MCF 10A (cell line): ENCODE measurements around the gene NID1. TPM values are rescaled to one million over a fixed set of nuclear protein-coding genes. Genes with fewer than 3 reads are reported as not detected.

ENCODE experiments used
- BruUV-seq: library from RNA; stranded (reverse); fragments of 400-500 nt; replicated peaks from 2 replicates; lab custom pipeline; 2021; lab: Mats Ljungman, UMichigan
- CTCF ChIA-PET: fragments of 300-600 bp; sonication (Branson Sonifier 250); formaldehyde crosslinking; extraction: SDS; loops from one replicate; lab custom pipeline; 2021; ENCODE audit warnings: antibody characterized with exemption, inconsistent platforms; lab: Yijun Ruan, JAX
- POLR2A ChIA-PET: fragments of 300-600, 350-650 bp; sonication (Branson Sonifier 250); formaldehyde crosslinking; extraction: SDS; loops from one replicate; lab custom pipeline; 2020; ENCODE audit warnings: antibody characterized with exemption, inconsistent platforms; lab: Yijun Ruan, JAX
- DNase-seq: peaks from one replicate; pipeline ENCODE4 v3.0.0-alpha.2; 2018; ENCODE audit not compliant: unreplicated experiment
- H3K27ac Mint-ChIP-seq: one replicate; pipeline ENCODE4 v1.8.0; 2022; ENCODE audit warnings: mild to moderate bottlenecking, low read depth, mixed read lengths; ENCODE audit not compliant: unreplicated experiment
- H3K27me3 Mint-ChIP-seq: one replicate; pipeline ENCODE4 v1.8.0; 2022; ENCODE audit warnings: mixed read lengths; ENCODE audit not compliant: insufficient read depth, unreplicated experiment
- H3K36me3 Mint-ChIP-seq: one replicate; pipeline ENCODE4 v1.8.0; 2022; ENCODE audit warnings: mild to moderate bottlenecking, moderate library complexity, mixed read lengths; ENCODE audit not compliant: insufficient read depth, unreplicated experiment
- H3K4me1 Mint-ChIP-seq: one replicate; pipeline ENCODE4 v1.8.0; 2022; ENCODE audit warnings: mixed read lengths; ENCODE audit not compliant: insufficient read depth, unreplicated experiment
- H3K4me3 Mint-ChIP-seq: one replicate; pipeline ENCODE4 v1.8.0; 2022; ENCODE audit warnings: mild to moderate bottlenecking, moderate library complexity, mixed read lengths; ENCODE audit not compliant: unreplicated experiment
- H3K9me3 Mint-ChIP-seq: one replicate; pipeline ENCODE4 v1.8.0; 2022; ENCODE audit warnings: mixed read lengths; ENCODE audit not compliant: unreplicated experiment
- intact Hi-C: fragments of 100-400 bp; cut with micrococcal nuclease; formaldehyde crosslinking; loops from 2 replicates; pipeline ENCODE4 v1.14.1; 2022
- total RNA-seq: library from RNA; stranded (reverse); gene quantifications from 2 replicates; pipeline ENCODE4 v1.2.3, GENCODE V29; 2022
- TF ChIP-seq, protein P1 (sequence below): fragments of 200-600 bp; IDR thresholded peaks from one replicate; pipeline ENCODE4 v1.8.0; 2022; ENCODE audit warnings: antibody characterized with exemption, mild to moderate bottlenecking; ENCODE audit not compliant: unreplicated experiment

The NID1 gene
- total RNA-seq, 1 experiment from 2014 or later: 0.16 TPM

DNA sequence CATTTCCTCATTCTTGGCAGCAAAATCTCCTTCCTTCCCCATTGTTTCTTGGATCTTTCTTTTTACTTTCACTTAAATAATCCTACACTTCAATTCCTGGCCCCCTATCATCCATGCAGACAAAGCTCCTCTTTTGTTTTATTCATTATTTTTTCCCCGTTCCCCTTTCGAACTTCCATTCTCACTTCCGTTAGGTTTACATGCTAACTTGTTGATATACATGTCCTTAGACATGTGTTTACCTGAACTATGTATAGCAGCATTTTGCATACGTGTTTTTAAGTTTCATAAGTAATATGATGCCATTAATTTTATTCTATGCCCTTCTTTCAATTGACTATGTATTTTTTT, 131.1 kb downstream of the NID1 start:
- H3K4me3 Mint-ChIP-seq: peak overlapping the region; percentile 18
- intact Hi-C loops: no loop called here
- POLR2A ChIA-PET: interaction anchor here (0.7 to 9.1 kb wide), 19 partner anchors 8 to 429 kb away, joined by 3 to 308 read pairs (median 8); partner anchors contain the start of genes B3GALNT2 and LYST
- no TSS peak for BruUV-seq
- peaks cover 53% of the 10 kb centered on the region for H3K4me1 Mint-ChIP-seq
- H3K36me3 Mint-ChIP-seq: no peaks in the 10 kb centered on the region
- DNase-seq: no peak
- H3K27ac Mint-ChIP-seq: peak overlapping the region; percentile 52
- TF ChIP-seq, protein P1, sequence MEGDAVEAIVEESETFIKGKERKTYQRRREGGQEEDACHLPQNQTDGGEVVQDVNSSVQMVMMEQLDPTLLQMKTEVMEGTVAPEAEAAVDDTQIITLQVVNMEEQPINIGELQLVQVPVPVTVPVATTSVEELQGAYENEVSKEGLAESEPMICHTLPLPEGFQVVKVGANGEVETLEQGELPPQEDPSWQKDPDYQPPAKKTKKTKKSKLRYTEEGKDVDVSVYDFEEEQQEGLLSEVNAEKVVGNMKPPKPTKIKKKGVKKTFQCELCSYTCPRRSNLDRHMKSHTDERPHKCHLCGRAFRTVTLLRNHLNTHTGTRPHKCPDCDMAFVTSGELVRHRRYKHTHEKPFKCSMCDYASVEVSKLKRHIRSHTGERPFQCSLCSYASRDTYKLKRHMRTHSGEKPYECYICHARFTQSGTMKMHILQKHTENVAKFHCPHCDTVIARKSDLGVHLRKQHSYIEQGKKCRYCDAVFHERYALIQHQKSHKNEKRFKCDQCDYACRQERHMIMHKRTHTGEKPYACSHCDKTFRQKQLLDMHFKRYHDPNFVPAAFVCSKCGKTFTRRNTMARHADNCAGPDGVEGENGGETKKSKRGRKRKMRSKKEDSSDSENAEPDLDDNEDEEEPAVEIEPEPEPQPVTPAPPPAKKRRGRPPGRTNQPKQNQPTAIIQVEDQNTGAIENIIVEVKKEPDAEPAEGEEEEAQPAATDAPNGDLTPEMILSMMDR: no peak
- CTCF ChIA-PET: interaction anchor here (0.5 to 7.8 kb wide), 16 partner anchors 8 to 420 kb away, joined by 3 to 112 read pairs (median 4); partner anchors contain the start of gene LYST
- H3K9me3 Mint-ChIP-seq: no peaks in the 10 kb centered on the region
- H3K27me3 Mint-ChIP-seq: no peaks in the 10 kb centered on the region

DNA sequence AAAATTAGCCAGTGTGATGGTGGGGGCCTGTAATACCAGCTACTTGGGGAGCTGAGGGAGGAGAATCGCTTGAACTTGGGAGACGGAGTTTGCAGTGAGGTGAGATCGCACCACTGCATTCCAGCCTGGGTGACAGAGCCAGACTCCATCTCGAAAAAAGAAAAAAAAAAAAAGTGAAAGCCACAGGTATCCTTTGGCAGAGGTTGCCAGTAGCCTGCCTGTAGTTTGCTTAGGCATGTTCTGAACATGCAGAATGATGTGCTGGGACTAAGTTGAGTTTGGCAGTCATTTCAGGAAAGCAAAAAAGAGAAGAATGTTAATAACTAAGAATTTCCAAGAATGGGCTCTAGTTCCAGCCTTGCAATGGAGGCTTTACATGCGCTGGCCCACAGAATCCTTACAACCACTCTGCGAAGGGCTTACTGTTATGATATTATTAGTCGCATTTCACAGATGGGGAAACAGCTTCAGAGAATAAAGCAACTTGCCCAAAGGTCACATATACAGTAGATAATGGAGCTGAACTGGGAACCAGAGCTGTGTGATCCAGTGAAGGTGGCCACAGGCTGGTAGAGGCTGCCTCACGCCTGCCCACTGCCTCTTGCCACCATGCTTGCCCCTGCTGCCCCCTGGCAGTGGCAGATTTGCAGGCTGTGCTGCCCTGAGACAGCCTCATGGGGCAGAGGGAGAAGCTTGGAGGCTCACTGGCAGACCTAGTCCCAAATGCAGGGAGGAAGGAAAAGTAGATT, 131.7 kb downstream of the NID1 start:
- intact Hi-C loops: no loop called here
- Mint-ChIP-seq H3K9me3 (no peaks in the 10 kb centered on the region), H3K27me3 (no peaks in the 10 kb centered on the region), H3K4me1 (peaks cover 51% of the 10 kb centered on the region), H3K4me3 (peak overlapping the region; percentile 18), H3K36me3 (no peaks in the 10 kb centered on the region), H3K27ac (peak overlapping the region; percentile 52)
- TF ChIP-seq, protein P1: no peak
- ChIA-PET POLR2A (interaction anchor here (0.7 to 9.1 kb wide), 29 partner anchors 9 to 428 kb away, joined by 3 to 308 read pairs (median 5); partner anchors contain the start of genes B3GALNT2 and LYST), CTCF (interaction anchor here (0.6 to 7.8 kb wide), 22 partner anchors 8 to 684 kb away, joined by 3 to 112 read pairs (median 4); partner anchors contain the start of gene LYST)
- no TSS peak for BruUV-seq
- peak; percentile 67 for DNase-seq

DNA sequence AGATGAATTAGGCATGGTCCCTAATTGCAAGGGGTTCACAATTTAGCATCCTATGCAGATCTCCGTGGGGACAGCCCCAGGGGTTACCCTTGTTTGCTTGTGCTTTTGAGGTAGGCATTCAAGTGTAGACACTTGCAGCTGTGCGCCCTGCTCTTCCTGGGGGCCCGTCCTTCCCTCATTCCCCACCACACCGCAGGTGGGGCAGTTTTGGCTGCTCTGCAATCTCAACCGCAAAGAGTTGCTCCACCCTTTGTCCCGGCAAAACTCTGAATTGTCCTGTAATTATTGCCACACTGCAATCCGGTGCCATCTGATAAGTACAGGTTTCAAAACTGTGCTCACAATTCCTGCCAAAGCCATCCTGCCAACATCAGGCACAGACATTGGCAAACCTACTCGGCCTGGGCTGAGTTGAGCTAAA, 132.8 kb downstream of the NID1 start:
- Mint-ChIP-seq H3K36me3 (no peaks in the 10 kb centered on the region), H3K4me3 (peak overlapping the region; percentile 18), H3K4me1 (peaks cover 51% of the 10 kb centered on the region), H3K27me3 (no peaks in the 10 kb centered on the region), H3K27ac (peak overlapping the region; percentile 52), H3K9me3 (no peaks in the 10 kb centered on the region)
- intact Hi-C loops: no loop called here
- DNase-seq: peak; percentile 93
- ChIA-PET POLR2A (interaction anchor here (0.8 to 9.1 kb wide), 24 partner anchors 8 to 429 kb away, joined by 3 to 308 read pairs (median 8); partner anchors contain the start of genes B3GALNT2, ERO1B and LYST), CTCF (interaction anchor here (0.5 to 7.8 kb wide), 20 partner anchors 9 to 683 kb away, joined by 3 to 112 read pairs (median 6); partner anchors contain the start of gene LYST)
- TF ChIP-seq, protein P1: no peak
- BruUV-seq: no TSS peak

DNA sequence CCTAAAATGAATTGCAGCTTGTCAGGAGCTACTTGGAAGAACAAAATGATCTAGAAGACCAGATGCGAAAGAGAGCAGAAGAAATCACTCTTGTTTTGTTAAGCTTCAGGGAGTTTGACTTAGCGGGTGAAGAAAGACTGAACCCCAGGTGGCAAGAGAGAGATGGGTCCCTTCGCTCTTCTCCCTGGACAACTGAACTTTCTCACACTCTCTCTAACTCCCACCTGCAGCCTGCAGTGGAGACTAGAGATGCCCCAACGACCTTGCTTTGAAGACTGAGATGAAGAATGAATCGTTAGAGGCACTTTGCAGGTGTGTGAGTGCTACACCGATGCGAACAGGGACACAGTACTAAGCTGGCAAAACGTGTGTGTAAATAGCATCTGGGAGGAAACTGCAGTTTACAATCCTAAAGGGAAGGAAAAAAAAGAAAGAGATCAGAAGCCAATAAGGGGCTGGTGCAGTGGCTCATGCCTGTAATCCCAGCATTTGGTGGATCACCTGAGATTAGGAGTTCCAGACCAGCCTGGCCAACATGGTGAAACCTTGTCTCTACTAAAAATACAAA, 133.6 kb downstream of the NID1 start:
- no TSS peak for BruUV-seq
- CTCF ChIA-PET: interaction anchor here (0.6 to 7.8 kb wide), 13 partner anchors 12 to 477 kb away, joined by 3 to 112 read pairs (median 6); partner anchors contain the start of gene LYST
- TF ChIP-seq, protein P1: no peak
- Mint-ChIP-seq H3K4me1 (peaks cover 50% of the 10 kb centered on the region), H3K36me3 (no peaks in the 10 kb centered on the region), H3K27me3 (no peaks in the 10 kb centered on the region), H3K27ac (no peak overlapping the region), H3K4me3 (no peak overlapping the region), H3K9me3 (no peaks in the 10 kb centered on the region)
- DNase-seq: no peak
- POLR2A ChIA-PET: interaction anchor here (0.9 to 9.1 kb wide), 18 partner anchors 7 to 351 kb away, joined by 3 to 308 read pairs (median 10); partner anchors contain the start of genes ERO1B and LYST
- intact Hi-C loops: no loop called here
